Measurements from ENCODE around the gene OPA3. TPM values are rescaled to one million over a fixed set of nuclear protein-coding genes. Genes with fewer than 3 reads are reported as not detected.

Gene OPA3
- total RNA-seq, 1 donor from 2014 or later, result 14.8 TPM

DNA sequence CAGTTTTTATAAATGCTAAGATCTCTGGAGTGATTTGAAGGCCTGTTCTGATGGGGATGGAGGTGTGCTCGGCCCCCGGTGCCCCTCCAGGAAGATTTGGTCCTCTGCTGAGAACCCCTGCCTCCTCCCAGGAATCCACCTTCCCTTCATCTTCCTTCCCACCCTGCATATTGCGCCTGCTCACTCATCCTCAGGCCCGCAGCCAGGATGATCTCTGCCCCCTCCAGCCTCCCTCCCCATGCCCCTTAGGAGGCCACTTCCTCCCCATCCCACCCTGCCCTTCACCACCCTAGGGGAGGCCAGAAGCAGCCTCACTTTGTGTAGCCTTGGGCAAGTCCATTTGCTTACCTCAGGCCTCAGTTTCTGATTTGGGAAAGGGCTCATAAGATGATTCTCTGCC, 57.6 kb downstream of the OPA3 start:
- Mint-ChIP-seq H3K27ac (ENCODE audit: unreplicated experiment) (no peak overlapping the region), H3K9me3 (ENCODE audit: low read depth) (peaks cover 8% of the 10 kb centered on the region), H3K36me3 (ENCODE audit: low read depth) (peaks cover 32% of the 10 kb centered on the region), H3K4me3 (ENCODE audit: unreplicated experiment) (no peak overlapping the region), H3K4me1 (ENCODE audit: low read depth) (peaks cover 9% of the 10 kb centered on the region), H3K27me3 (ENCODE audit: low read depth) (no peaks in the 10 kb centered on the region)
- TF ChIP-seq, protein P1, sequence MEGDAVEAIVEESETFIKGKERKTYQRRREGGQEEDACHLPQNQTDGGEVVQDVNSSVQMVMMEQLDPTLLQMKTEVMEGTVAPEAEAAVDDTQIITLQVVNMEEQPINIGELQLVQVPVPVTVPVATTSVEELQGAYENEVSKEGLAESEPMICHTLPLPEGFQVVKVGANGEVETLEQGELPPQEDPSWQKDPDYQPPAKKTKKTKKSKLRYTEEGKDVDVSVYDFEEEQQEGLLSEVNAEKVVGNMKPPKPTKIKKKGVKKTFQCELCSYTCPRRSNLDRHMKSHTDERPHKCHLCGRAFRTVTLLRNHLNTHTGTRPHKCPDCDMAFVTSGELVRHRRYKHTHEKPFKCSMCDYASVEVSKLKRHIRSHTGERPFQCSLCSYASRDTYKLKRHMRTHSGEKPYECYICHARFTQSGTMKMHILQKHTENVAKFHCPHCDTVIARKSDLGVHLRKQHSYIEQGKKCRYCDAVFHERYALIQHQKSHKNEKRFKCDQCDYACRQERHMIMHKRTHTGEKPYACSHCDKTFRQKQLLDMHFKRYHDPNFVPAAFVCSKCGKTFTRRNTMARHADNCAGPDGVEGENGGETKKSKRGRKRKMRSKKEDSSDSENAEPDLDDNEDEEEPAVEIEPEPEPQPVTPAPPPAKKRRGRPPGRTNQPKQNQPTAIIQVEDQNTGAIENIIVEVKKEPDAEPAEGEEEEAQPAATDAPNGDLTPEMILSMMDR (IDR thresholded peaks at IDR 0.05), result no peak
- no peak for DNase-seq (ENCODE audit: low spot score)

DNA sequence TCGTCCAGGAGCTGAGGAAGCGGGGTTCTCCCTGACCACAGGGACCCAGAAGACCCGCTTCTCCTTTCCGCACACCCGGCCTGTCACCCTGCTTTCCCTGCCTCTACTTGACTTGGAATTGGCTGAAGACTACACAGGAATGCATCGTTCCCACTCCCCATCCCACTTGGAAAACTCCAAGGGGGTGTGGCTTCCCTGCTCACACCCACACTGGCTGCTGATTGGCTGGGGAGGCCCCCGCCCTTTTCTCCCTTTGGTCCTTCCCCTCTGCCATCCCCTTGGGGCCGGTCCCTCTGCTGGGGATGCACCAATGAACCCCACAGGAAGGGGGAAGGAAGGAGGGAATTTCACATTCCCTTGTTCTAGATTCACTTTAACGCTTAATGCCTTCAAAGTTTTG, 58.5 kb downstream of the OPA3 start:
- no peak for DNase-seq (ENCODE audit: low spot score)

DNA sequence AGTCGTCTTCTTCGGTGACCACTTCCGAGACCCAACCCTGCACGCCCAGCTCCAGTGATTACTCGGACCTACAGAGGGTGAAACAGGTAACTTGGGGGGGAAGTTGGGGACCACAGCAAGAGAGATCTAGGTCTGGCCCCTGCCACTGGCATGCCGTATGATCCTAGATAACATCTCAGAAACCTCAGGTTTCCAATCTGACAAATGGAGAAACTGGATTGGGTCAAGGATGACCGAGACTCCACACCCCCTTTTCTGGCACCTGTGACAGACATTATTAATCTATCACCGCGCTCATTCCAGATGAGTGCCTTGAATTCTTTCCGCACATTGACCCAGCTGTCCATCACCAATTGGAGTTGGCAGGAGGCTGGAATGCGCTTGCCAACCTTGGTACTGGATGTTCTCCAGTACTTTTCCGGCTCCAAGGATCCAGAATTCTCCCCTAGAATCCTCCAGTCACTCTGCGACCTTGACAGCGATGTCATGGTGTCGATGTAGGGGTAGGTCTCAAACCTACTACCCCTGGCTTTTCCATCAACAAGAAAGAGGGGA, 60.0 kb downstream of the OPA3 start:
- H3K4me1 Mint-ChIP-seq (ENCODE audit: low read depth), result peaks cover 9% of the 10 kb centered on the region
- no peak overlapping the region for H3K27ac Mint-ChIP-seq (ENCODE audit: unreplicated experiment)
- no peaks in the 10 kb centered on the region for H3K27me3 Mint-ChIP-seq (ENCODE audit: low read depth)
- H3K4me3 Mint-ChIP-seq (ENCODE audit: unreplicated experiment), result no peak overlapping the region
- TF ChIP-seq, protein P1 (IDR thresholded peaks at IDR 0.05), result no peak
- peaks cover 35% of the 10 kb centered on the region for H3K36me3 Mint-ChIP-seq (ENCODE audit: low read depth)
- H3K9me3 Mint-ChIP-seq (ENCODE audit: low read depth), result no peaks in the 10 kb centered on the region
- DNase-seq (ENCODE audit: low spot score), result no peak

More for the DNA sequence above, 58.5 kb downstream of the OPA3 start:
- H3K36me3 Mint-ChIP-seq (ENCODE audit: low read depth), result peaks cover 32% of the 10 kb centered on the region
- TF ChIP-seq, protein P1 (IDR thresholded peaks at IDR 0.05), result no peak
- H3K4me3 Mint-ChIP-seq (ENCODE audit: unreplicated experiment), result no peak overlapping the region
- peak overlapping the region; percentile 22 for H3K27ac Mint-ChIP-seq (ENCODE audit: unreplicated experiment)
- peaks cover 1% of the 10 kb centered on the region for H3K9me3 Mint-ChIP-seq (ENCODE audit: low read depth)
- H3K4me1 Mint-ChIP-seq (ENCODE audit: low read depth), result peaks cover 9% of the 10 kb centered on the region
- H3K27me3 Mint-ChIP-seq (ENCODE audit: low read depth), result no peaks in the 10 kb centered on the region

DNA sequence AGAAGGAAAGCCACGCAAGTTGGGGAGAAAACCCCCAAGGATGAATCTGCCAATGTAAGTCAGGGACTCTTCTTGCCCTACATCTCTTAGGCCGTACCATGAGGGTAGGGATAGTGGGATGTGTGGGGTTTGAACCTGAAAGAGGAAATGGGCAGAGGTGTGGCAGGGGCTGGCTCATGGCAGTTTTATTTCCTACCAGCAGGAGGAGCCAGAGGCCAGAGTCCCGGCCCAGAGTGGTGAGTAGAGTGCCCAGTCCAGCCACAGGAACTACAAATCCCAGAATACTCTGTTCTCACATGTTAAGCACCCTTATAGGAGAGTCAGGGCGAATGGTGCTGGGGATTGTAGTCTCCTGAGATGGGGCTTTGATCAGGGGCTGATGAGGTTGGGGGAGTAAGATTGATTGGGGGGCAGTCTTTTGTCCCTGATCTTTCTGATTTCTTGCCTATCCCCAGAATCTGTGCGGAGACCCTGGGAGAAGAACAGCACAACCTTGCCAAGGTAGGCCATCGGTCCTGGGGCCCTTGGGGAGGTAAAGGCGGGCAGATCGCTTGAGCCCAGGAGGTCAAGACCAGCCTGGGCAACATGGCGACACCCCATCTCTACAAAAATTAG, 60.9 kb downstream of the OPA3 start:
- Mint-ChIP-seq H3K36me3 (ENCODE audit: low read depth) (peaks cover 35% of the 10 kb centered on the region), H3K4me3 (ENCODE audit: unreplicated experiment) (no peak overlapping the region), H3K9me3 (ENCODE audit: low read depth) (no peaks in the 10 kb centered on the region), H3K27ac (ENCODE audit: unreplicated experiment) (peak overlapping the region; percentile 54), H3K4me1 (ENCODE audit: low read depth) (peaks cover 9% of the 10 kb centered on the region), H3K27me3 (ENCODE audit: low read depth) (no peaks in the 10 kb centered on the region)
- no peak for DNase-seq (ENCODE audit: low spot score)
- TF ChIP-seq, protein P1 (IDR thresholded peaks at IDR 0.05), result peak; percentile 89

DNA sequence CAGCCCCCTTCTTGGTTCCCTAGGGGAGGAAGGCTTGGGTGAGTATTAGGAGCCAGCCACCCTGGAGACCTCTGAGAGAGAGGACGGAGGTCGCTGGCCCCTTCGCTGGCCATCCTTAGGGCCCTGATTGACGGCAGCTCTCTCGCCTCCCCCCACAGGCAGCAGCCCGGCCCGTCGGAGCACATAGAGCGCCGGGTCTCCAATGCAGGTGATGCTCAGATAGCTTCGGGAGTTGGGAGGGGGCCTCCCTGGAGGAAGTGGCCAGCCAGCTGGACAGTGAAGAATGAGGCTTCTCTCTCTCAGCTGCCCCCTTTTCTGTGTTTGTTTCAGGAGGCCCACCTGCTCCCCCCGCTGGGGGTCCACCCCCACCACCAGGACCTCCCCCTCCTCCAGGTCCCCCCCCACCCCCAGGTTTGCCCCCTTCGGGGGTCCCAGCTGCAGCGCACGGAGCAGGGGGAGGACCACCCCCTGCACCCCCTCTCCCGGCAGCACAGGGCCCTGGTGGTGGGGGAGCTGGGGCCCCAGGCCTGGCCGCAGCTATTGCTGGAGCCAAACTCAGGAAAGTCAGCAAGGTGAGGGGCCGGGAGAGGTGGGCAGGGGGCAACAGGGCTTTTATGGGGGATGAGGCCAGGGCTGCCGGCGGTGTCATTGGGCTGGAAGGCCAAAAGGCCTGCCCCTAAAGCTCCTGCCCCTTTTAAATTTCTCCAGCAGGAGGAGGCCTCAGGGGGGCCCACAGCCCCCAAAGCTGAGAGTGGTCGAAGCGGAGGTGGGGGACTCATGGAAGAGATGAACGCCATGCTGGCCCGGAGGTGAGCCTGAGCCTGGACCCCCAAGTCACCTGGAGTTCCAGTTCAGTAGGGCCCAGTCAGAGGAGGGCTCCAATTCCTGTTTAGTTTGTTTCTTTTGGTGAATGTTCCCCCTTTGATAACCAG, 62.3 kb downstream of the OPA3 start:
- Mint-ChIP-seq H3K9me3 (ENCODE audit: low read depth) (no peaks in the 10 kb centered on the region), H3K4me3 (ENCODE audit: unreplicated experiment) (no peak overlapping the region)

More for the DNA sequence above, 62.3 kb downstream of the OPA3 start:
- peaks cover 31% of the 10 kb centered on the region for H3K36me3 Mint-ChIP-seq (ENCODE audit: low read depth)
- peaks cover 6% of the 10 kb centered on the region for H3K4me1 Mint-ChIP-seq (ENCODE audit: low read depth)
- H3K27me3 Mint-ChIP-seq (ENCODE audit: low read depth), result no peaks in the 10 kb centered on the region
- no peak overlapping the region for H3K27ac Mint-ChIP-seq (ENCODE audit: unreplicated experiment)
- DNase-seq (ENCODE audit: low spot score), result no peak
- TF ChIP-seq, protein P1 (IDR thresholded peaks at IDR 0.05), result no peak
